HCT116 (cell line): ENCODE results near the gene PTTG2.

Experiments used
- CEBPB ChIP-seq: IDR thresholded peaks from 2 replicates; pipeline ENCODE4 v1.6.1; 2012; ENCODE audit warnings: low read depth
- EGR1 ChIP-seq: IDR thresholded peaks from 2 replicates; pipeline ENCODE4 v1.6.1; 2012; ENCODE audit warnings: low read depth
- POLR2A ChIP-seq: IDR thresholded peaks from 2 replicates; pipeline ENCODE4 v1.7.0; 2011; ENCODE audit warnings: borderline replicate concordance; ENCODE audit not compliant: insufficient read depth, insufficient read length; ENCODE audit errors: extremely low read depth
- TF ChIP-seq, protein P1 (sequence below), 3 experiments: fragments of 200-600 bp in 1 of 3; sonication (generic) in 1 of 3; IDR thresholded peaks in 2 of 3; conservative IDR thresholded peaks in 1 of 3; 2 replicates each; pipeline ENCODE4 v1.5.1; 2012 to 2017; ENCODE audit warnings: low read depth in 2 of 3, low read length in 2 of 3, antibody characterized with exemption in 1 of 3, borderline replicate concordance in 1 of 3, control low read depth in 1 of 3, mild to moderate bottlenecking in 1 of 3, mixed read lengths in 1 of 3, mixed run types in 1 of 3, moderate library complexity in 1 of 3; ENCODE audit not compliant: insufficient read depth in 1 of 3

DNA sequence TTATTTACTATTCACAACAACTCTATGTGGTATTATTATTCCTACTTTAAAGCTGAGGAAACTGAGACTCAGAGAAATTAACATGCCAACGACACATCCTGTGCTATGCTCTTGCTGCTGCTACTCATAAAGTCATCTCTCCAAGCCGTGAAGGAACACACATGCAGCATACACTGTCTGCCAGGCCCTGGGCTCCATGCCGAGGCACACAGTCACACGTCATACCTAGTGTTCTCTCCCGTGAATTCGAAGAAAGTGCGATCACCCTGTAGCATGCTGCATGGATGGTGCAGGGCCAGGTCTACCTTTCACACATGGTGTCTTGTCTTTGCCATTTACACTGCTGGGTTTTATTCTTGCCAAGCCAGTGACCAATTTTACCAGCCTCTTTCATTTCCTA lies 35.3 kb upstream of the PTTG2 start:
- TF ChIP-seq, protein P1, sequence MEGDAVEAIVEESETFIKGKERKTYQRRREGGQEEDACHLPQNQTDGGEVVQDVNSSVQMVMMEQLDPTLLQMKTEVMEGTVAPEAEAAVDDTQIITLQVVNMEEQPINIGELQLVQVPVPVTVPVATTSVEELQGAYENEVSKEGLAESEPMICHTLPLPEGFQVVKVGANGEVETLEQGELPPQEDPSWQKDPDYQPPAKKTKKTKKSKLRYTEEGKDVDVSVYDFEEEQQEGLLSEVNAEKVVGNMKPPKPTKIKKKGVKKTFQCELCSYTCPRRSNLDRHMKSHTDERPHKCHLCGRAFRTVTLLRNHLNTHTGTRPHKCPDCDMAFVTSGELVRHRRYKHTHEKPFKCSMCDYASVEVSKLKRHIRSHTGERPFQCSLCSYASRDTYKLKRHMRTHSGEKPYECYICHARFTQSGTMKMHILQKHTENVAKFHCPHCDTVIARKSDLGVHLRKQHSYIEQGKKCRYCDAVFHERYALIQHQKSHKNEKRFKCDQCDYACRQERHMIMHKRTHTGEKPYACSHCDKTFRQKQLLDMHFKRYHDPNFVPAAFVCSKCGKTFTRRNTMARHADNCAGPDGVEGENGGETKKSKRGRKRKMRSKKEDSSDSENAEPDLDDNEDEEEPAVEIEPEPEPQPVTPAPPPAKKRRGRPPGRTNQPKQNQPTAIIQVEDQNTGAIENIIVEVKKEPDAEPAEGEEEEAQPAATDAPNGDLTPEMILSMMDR (IDR thresholded peaks at IDR 0.05 in 2 of 3, conservative IDR thresholded peaks at IDR 0.05 in 1 of 3; ENCODE audit: borderline replicate concordance in 1 of 3, insufficient read depth in 1 of 3, low read depth in 2 of 3, low read length in 2 of 3), result no peak
- no peak for TF ChIP-seq CEBPB
- no peak for TF ChIP-seq POLR2A
- no peak for TF ChIP-seq EGR1
